ENCODE measurements around the gene CRYM. TPM values are rescaled to one million over a fixed set of nuclear protein-coding genes. Genes with fewer than 3 reads are reported as not detected.

Gene CRYM
- 0.28 TPM in 1 of 2 replicates, not detected in the other for total RNA-seq

DNA sequence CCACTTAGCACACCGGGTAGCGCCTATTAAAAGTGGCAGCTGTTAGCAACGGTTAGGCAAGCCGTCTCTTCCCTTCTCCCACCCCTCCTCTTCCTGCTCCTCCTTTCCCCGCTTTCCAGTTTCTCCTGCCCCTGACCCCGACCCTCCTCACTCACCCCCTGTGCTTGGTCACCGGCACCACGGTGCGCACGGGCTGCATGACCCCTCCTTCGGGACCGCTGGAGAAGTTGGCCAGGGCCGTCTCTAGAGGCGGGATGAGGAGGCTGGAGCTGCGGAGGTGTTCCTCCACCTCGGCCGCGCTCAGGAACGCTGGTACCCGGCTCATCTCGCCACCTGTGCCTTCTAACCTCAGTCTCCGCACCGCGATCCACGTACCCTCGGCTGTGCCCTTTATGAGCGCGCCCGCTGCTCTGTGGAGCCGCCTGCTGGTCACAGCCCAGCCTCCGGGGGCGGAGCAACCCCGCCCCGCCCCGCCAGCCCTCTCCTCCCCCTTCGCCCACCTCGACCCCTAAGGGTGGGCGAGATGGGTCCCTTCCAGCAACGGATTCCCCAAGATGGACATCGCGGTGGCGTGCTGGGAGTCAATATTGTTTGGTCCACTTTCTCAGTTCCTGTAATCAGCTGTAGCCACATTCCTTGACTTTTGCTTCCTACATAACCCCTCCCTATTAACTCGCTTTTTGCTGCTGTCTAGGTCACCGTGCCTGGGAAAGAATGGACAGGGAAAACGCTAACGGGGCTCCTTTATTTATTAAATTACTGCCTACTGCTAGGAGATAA is at the start of gene CRYM:
CRYM (minus strand) TSS at position 364 of the 780 bp plus-strand sequence; CDS start at position 325, 39 bp downstream.

DNA sequence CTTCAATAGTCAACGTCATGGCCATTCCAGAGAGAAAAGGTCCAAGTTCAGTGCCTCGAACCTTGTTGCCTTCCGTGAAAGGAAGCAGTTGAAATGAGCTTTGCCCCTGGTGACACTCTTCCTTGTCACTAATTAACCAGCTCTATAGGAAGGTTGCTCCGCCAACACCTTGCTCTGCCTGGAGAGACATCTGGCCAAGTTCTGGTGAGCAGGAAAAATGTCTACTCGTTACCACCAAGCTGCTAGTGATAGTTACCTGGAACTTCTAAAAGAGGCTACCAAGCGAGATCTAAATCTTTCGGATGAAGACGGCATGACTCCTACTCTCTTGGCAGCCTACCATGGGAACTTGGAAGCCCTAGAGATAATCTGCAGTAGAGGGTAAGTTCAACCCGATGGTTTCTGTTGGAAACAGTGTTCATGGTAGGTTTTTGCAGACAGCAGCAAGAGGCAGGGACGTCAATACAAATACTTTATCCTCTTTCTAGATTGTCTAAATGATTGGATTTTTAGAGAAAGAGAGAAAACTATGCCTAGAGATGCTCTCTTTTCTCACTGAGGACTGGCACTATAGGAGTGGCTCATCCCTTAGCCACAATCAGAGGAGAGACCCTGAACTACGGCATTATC is 44.5 kb downstream of the CRYM start, which contains the start of gene ANKS4B:
ANKS4B (plus strand) TSS at position 179 of the 630 bp plus-strand sequence; CDS start at position 218, 39 bp downstream.

DNA sequence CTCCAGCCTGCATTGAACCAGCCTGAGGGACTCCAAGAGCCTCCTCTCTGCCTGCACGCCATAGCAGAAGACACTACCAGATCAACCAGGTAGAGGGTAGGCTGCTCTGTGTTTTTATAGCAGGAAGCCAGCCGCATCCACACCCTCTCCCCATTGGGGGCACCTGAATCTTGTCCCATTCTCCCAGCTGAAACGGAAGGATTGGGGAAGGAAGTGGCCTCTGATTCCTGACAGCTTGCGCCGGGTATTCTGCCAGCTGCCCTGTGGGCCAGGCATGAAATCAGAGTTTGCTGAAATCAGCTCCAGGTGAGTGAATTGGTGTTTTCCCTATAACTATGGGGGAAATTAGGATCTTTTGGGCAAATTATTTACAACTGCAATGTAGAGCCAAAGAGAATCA is 66.6 kb downstream of the CRYM start, which contains the start of gene ZP2:
ZP2 (minus strand) TSS at position 89 of the 400 bp plus-strand sequence; CDS start at position 62, 27 bp downstream.

Other genes starting within 250 kb of the CRYM start
- gene DNAH3, start 127.4 kb downstream of the CRYM start, total RNA-seq = not detected in 2 replicates
- gene LDAF1, start 119.6 kb downstream of the CRYM start, total RNA-seq = 43.5 and 98.4 TPM in 2 replicates
- gene ZP2, start 66.7 kb downstream of the CRYM start, total RNA-seq = not detected in 2 replicates
- gene ANKS4B, start 44.6 kb downstream of the CRYM start, total RNA-seq = not detected in 2 replicates